GM12892 (cell line): ENCODE results near the gene PRKCD. TPM values are rescaled to one million over a fixed set of nuclear protein-coding genes. Genes with fewer than 3 reads are reported as not detected.

ENCODE experiments used
- DNase-seq: peaks from one replicate; pipeline ENCODE4 v3.0.0; 2011; ENCODE audit not compliant: insufficient read length
- FAIRE-seq: peaks from 2 replicates; lab custom pipeline; 2011; peaks lifted over from hg19 to GRCh38; lab: Jason Lieb, UNC
- POLR2A ChIP-seq: IDR thresholded peaks from 2 replicates; pipeline ENCODE4 v1.6.1; 2011; ENCODE audit warnings: low read depth, low read length, control low read depth
- POLR2AphosphoS5 ChIP-seq: IDR thresholded peaks from 2 replicates; pipeline ENCODE4 v1.6.1; 2011; ENCODE audit warnings: low read depth, low read length, control low read depth
- TAF1 ChIP-seq: IDR thresholded peaks from 2 replicates; pipeline ENCODE4 v1.6.1; 2011; ENCODE audit warnings: low read depth, mild to moderate bottlenecking, control low read depth, low read length, borderline replicate concordance
- polyA plus RNA-seq: library from polyadenylated mRNA; unstranded; fragments of >200 nt; gene quantifications from one replicate; pipeline ENCODE4 v1.2.1, GENCODE V29; 2012; ENCODE audit warnings: missing spikeins, inconsistent platforms; ENCODE audit not compliant: missing spikeins

The PRKCD gene
- 46.9 TPM for polyA plus RNA-seq

DNA sequence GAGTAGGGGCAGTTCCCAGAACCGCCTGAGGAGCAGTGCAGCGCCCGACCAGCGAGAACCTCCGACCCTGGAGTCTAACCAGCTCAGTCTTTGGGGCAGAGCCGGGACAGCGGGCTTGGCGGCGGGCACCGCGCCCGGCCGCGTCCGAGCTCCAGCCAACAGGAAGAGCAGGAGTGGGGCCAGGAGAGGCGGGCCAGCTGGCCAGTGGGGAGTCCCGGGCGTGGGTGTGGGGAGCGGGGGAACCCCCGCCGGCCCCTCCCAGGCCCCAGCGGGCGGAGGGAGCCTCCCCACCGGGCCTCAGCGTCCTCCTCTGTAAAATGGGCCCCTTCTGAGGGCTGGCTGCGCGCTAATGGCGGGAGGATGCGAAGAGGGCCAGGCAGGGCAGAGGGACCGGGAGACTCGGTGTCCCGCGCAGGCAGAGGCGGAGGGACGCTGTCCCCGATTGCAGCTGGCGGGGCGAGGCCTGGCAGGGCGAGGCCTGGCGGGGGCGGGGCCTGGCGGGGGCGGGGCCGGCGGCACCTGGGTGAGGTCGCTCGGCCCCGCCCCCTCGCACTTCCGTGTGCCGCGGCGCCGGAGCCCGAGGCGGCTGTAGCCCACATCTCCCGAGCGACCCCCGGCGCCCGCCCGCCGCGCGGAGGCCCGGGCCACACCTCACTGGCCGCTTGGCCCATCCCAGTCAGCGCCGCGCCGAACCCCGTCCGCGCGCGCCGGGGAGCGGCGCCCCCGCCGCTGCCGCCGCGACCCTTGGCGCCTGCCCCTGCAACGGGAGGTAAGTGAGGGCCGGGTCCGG is at the start of gene PRKCD:
Gene PRKCD, plus strand, starts transcription at position 550 of the 790 bp plus-strand sequence. CDS start 17,214 bp downstream, outside the sequence.
- TF ChIP-seq POLR2AphosphoS5 = no peak
- peak; percentile 70 for TF ChIP-seq POLR2A
- FAIRE-seq = peak; percentile 62
- DNase-seq = peak; percentile 95

DNA sequence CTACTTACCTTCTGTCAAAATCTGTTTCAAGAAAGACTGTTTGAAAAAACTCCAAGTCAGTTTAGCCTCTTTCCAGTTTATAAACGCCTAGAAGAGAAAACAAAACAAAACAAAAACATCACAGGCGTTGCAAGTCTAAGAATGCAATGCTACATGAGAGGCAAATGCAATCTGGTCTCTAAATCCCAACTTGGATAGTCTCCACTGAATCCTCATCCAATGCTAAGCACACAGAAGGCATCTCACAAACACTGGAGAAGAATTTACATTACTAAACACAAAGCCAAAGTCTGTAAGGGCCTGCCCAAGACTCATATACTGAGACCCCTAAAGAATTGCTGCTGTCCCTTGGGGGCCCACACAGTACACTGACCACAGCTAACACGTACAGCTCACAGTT is 49.2 kb upstream of the PRKCD start:
- FAIRE-seq (no peak), DNase-seq (no peak)
- TF ChIP-seq POLR2A = no peak

DNA sequence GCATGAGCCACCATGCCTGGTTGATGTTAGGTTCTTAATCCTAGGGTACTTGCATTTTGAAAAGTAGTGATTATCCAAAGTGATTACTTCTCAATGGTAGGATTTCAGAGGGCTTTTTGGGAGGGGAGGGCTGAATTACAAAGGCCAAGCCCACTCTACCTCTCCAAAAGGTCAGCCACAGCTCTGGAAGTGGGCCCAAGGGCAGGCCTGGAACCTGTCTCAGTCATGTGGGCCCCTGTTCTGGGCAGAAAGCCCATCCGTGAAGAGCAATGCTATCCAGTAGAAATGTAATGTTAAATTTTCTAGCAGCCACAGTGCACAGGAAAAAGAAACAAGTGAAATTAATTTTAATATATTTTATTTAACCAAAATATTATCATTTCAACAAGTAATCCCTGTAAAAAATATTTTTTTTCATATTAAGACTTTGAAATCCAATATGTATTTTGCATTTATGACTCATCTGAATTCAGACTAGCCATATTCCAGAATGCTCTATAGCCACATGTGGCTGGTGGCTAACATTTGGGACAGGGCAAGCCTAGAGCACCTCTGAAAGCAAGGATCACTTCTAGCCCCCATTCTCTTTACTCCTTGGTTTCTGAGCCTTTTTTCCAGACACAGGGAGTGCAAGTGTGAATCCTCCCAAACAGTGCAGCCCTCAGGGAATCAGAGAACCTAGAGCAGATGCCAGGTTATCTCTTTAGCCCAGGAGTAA is 47.6 kb upstream of the PRKCD start:
- DNase-seq = no peak
- FAIRE-seq = no peak

DNA sequence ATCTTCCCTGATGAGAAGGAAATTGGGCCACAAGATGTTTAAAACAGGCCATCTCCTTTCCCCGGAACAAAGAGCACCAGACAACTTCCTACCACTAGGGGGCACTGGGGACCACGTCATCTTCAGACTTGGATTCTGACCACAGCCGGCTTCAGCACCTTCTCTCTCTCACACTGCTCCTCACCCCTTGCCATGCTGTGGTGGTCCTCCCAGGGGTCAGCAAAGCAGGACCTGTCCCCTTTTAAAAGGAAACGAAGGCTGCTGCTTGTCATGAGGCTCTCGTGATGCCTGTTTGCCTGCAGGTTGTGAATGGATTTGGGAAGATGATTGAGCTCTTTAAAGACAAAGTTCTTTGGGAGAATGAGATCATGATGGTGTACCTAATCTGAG is 47.0 kb upstream of the PRKCD start:
- peak; percentile 56 for DNase-seq
- TF ChIP-seq TAF1 (no peak), POLR2A (no peak), POLR2AphosphoS5 (no peak)
- FAIRE-seq = peak; percentile 84

More for the DNA sequence above, 47.6 kb upstream of the PRKCD start:
- TF ChIP-seq POLR2AphosphoS5 (no peak), POLR2A (no peak), TAF1 (no peak)

DNA sequence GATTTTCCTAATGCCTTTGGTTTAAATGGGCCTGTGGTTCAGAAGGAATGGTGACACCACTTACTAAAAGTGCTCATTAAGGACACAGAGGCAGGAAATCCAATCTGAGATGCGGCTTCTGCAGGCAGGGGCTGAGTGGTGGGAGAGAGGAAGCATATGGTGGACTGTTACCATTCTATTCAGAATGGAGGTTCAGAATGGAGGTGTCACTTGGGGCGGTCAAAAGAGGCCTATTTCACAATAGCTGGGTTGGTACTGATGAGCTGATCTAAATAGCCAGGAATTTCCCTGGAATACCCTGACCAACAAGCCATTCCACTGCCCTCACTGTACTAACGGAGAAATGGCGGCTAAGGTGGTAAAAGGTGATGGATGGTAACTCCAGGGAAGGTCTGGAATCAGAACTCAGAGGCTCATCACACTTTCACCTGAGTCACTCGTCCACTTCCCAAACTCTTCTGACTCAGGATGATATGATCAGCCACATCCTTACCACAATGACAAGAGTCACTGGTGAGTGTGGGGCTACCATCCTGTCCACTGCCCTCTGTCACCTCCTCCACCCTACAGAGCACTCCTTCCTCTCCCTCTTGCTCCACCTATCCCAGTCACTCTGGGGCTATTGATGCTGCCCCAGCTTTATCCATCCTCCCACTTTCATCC is 46.5 kb upstream of the PRKCD start:
- FAIRE-seq (no peak), DNase-seq (no peak)
- TF ChIP-seq POLR2A (no peak), TAF1 (no peak), POLR2AphosphoS5 (no peak)

DNA sequence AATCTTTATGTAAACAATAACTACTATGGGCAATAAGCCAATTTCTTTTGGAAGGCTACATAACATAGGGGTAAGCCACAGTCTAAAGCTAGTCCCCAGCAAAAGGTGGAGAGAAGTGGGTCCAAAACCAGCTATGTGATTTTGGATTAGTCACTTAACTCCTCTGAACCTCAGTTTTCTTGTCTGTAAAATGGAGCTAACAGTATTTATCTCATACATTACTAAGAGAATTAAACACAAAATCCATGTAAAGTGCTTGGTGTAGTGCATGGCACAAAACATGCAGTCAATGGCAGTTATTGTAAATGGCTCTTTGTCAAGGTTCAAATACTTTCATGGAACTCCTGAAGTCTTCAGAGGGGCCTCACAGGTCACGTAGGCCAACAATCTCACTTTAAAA is 44.1 kb upstream of the PRKCD start:
- DNase-seq (no peak), FAIRE-seq (no peak)
- TF ChIP-seq POLR2A (no peak), POLR2AphosphoS5 (no peak), TAF1 (no peak)

DNA sequence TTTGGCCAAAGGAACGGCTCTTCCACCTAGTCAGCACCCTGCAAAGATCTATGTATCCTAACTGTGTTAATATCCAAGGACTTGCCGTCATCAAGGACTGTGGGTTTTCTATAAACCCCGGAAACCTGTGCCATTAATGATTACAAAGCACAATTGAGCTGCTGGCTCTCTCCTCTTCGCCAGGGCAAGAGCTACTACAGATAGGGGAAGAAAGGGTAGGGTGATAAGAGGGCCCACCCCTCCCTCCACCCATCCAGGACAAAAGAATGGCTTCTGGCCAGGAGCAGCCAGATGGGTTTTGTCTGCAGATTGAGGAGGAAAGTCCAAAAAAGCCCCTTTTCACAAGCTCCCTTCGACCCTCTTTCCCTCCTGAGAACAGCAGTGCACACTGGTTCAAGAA is 40.7 kb upstream of the PRKCD start:
- TF ChIP-seq POLR2AphosphoS5 = no peak
- no peak for TF ChIP-seq TAF1
- TF ChIP-seq POLR2A = no peak
- no peak for DNase-seq
- FAIRE-seq = no peak

DNA sequence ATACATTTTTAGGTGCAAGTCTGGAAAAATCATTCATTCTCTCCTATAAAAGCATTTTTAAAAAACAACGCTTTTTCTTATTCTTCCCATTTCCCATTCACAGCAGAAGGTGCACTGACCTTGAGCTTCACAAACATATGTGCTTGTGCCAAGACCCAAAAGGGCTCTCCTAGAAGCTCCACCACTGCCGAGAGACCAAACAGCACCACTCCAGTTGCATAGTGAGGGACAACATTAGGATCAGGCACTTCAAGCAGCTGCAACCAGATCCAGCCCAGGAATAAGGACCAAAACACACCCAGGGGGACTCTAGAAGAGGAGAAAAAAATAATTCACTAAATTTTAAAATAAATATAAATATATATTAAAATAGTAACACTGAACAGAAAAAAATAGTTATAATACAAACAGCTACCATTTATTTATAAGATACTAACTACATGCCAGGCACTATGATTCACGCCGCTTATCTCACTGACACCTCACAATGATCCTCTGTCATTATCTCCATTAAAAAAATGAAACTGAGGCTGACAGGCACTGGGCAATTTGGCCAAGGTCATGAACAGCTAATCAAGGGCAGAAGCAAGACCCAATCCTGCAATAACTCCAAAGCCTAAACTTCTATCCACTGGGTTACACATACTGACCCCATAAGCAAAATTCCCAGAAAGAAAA is 38.6 kb upstream of the PRKCD start:
- no peak for FAIRE-seq

DNA sequence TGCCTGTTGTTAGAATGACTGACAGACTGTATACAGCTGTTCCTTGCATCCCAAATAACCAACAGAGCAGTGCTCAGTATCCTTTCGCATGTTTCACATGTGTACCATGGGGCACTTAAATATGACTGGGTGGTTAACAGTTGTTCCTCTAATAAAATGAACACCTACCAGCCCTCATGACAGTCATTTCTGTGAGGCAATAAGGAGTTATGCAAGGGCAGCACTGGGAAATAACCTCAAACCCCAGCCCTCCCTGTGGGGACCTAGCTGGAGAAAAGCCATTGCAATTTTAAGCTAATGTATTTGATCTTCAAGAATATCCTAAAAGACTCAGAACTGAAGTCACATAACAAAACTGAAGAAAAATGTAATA is 38.1 kb upstream of the PRKCD start:
- DNase-seq = no peak
- TF ChIP-seq POLR2AphosphoS5 = no peak
- FAIRE-seq = no peak

More for the DNA sequence above, 38.6 kb upstream of the PRKCD start:
- DNase-seq = no peak
- TF ChIP-seq TAF1 = no peak
- no peak for TF ChIP-seq POLR2AphosphoS5
- no peak for TF ChIP-seq POLR2A

DNA sequence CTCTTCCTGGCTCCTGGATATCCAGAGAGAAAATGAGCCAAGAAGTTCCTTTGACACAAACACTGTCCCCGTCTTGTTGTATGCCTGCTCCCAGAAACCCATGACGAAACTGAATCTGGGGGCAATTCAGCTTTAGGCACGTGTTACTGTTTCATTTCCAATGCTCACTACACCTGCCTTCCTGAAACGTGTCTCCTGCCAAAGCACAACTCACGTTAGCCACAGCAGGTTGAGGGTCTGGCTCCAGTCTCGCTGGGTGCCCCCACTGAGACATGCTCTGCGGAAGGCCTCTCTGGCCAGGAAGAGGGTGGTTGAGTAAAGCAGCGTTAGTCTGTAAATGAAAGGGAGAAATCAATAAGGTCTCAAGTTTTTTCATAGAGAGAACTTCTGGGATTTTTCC is 37.5 kb upstream of the PRKCD start:
- no peak for DNase-seq
- TF ChIP-seq POLR2AphosphoS5 = no peak
- TF ChIP-seq POLR2A = no peak
- no peak for TF ChIP-seq TAF1
- FAIRE-seq = no peak

DNA sequence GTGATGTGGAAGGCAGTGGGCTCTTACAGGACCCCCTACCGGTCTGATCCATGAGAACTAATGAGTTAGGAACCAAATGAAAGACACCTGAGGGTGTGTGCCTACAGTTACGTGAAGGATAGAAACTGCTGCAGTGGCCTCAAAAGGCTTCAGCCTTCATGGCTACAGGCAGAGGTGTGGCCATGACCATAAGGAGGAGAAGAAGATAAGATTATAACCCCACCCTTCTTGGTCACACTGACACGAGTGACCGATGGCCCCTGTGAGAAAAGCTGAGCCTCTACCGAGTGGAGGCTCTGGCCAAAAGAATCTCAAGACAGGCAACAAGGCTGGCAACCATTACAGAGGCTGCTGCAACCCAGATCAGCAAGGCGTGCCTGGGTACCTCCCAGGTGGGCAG is 37.1 kb upstream of the PRKCD start:
- TF ChIP-seq TAF1 (no peak), POLR2AphosphoS5 (no peak), POLR2A (no peak)
- FAIRE-seq (no peak), DNase-seq (no peak)

DNA sequence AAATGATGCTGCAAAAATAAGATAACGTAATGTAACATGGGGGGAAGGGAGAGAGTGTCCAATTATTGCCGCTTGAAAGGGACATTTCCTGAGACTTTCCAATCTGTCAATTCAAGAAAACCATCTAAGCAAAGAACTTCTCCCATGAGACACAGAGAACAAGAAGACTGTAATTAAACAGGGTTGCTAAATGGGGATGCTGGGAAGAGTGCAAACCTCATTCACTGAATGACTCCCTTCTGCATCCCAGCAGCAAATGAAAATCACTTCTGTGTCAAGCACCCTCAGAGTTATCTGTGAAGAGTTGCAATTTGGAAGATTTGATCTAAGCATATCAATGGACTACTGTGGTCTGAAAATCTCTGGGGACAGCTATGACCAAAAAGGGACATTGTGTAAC is 34.4 kb upstream of the PRKCD start:
- no peak for FAIRE-seq
- no peak for TF ChIP-seq POLR2AphosphoS5
- TF ChIP-seq POLR2A = no peak
- TF ChIP-seq TAF1 = no peak
- no peak for DNase-seq

DNA sequence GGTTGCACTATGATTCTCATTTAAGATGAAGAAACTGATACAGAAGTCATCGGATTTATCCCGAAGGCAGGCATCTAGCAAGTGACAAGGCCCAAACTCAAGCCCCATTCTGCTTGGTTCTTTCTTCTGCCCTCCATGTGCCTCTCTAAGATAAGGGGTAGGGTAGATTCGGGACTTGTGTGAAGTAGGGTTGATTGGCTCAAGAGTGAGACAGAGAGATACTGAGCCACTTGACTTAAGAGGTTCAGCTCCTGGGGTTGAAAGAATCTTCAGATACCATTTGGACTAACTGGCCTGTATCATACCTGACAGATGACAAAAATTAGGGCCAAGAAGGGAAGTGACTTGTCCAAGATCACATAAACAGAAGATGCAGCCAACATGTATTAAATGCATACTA is 31.7 kb upstream of the PRKCD start:
- FAIRE-seq (peak; percentile 85), DNase-seq (no peak)
- TF ChIP-seq POLR2A (peak; percentile 20; the same call in 1 of the 2 replicates), TAF1 (no peak), POLR2AphosphoS5 (0 out of 2 replicates have a peak, but pooled peaks have one; percentile 28)
